Breast epithelium (tissue), 3 donors: ENCODE measurements around the gene LPP.

ENCODE experiments used
- CTCF ChIP-seq, 3 donors: fragments of 450-650 bp; IDR thresholded peaks; one replicate each; pipeline ENCODE4 v1.5.1; 2016 to 2017; ENCODE audit warnings: antibody characterized with exemption in 3 of 3, mild to moderate bottlenecking in 3 of 3, moderate library complexity in 3 of 3
- POLR2AphosphoS5 ChIP-seq, 3 donors: sonication (generic); formaldehyde crosslinking; IDR thresholded peaks; one replicate each; pipeline ENCODE4 v1.6.1; 2017; ENCODE audit warnings: antibody characterized with exemption in 3 of 3

GRCh38 chr3:188486952-188487351, 333.0 kb downstream of the LPP start:
- TF ChIP-seq CTCF (IDR thresholded peaks at IDR 0.05) (no peak), POLR2AphosphoS5 (IDR thresholded peaks at IDR 0.05) (no peak)
